Inflammatory macrophage (primary cell): Measurements from ENCODE around the gene NCAPD2.
"Not testable (repeated sequence)": the region's sequence is repeated elsewhere in the genome, so short reads cannot be mapped to it uniquely, and the experiment has no call there.

Experiments used
- DNase-seq, 2 donors: peaks; one replicate each; pipeline ENCODE4 v3.0.0-alpha.2; 2020 to 2022

NCAPD2 gene

GRCh38 chr12:6463216-6463615, 30.7 kb upstream of the NCAPD2 start:
- no peak for DNase-seq

GRCh38 chr12:6463858-6464257, 30.0 kb upstream of the NCAPD2 start:
- no peak for DNase-seq

GRCh38 chr12:6464531-6464930, 29.4 kb upstream of the NCAPD2 start:
- DNase-seq, result no peak

- peak; percentile 63 to 71 for DNase-seq
Observed at GRCh38 chr12:6465467-6466183, 28.3 kb upstream of the NCAPD2 start.

GRCh38 chr12:6466184-6466573, 27.7 kb upstream of the NCAPD2 start:
- no peak for DNase-seq

GRCh38 chr12:6466751-6467150, 27.2 kb upstream of the NCAPD2 start:
- peak in 1 of 2 donors; percentile 56 for DNase-seq

- DNase-seq, result not testable (repeated sequence)
Observed at GRCh38 chr12:6467571-6468282, 26.2 kb upstream of the NCAPD2 start.

GRCh38 chr12:6468283-6468575, 25.7 kb upstream of the NCAPD2 start:
- DNase-seq, result no peak

GRCh38 chr12:6469092-6469491, 24.8 kb upstream of the NCAPD2 start:
- no peak for DNase-seq

- DNase-seq, result no peak
Observed at GRCh38 chr12:6469609-6470374, 24.1 kb upstream of the NCAPD2 start.

- peak; percentile 96 to 97 for DNase-seq
Observed at GRCh38 chr12:6470375-6471163, 23.3 kb upstream of the NCAPD2 start, which contains the start of gene VAMP1. Gene VAMP1, minus strand, starts transcription at chr12:6470677. Its CDS starts 146 bp downstream, at chr12:6470531.

- peak; percentile 42 to 65 for DNase-seq
Observed at GRCh38 chr12:6471989-6472360, 21.9 kb upstream of the NCAPD2 start.

GRCh38 chr12:6472491-6472890, 21.4 kb upstream of the NCAPD2 start:
- no peak for DNase-seq

GRCh38 chr12:6475233-6475975, 18.5 kb upstream of the NCAPD2 start:
- not testable (repeated sequence) for DNase-seq

GRCh38 chr12:6476489-6476888, 17.4 kb upstream of the NCAPD2 start:
- DNase-seq, result peak in 1 of 2 donors; percentile 43

GRCh38 chr12:6477601-6478377, 16.1 kb upstream of the NCAPD2 start:
- DNase-seq, result not testable (repeated sequence)

- no peak for DNase-seq
Observed at GRCh38 chr12:6478416-6478815, 15.5 kb upstream of the NCAPD2 start.

- DNase-seq, result no peak
Observed at GRCh38 chr12:6488240-6488639, 5.7 kb upstream of the NCAPD2 start.

GRCh38 chr12:6489449-6489848, 4.5 kb upstream of the NCAPD2 start:
- no peak for DNase-seq

- DNase-seq, result not testable (repeated sequence)
Observed at GRCh38 chr12:6490673-6491072, 3.2 kb upstream of the NCAPD2 start.

GRCh38 chr12:6492838-6493496, 935 bp upstream of the NCAPD2 start, which contains the start of gene MRPL51:
Gene MRPL51, minus strand, starts transcription at chr12:6493262. Its CDS starts 126 bp downstream, at chr12:6493136.
- peak; percentile 95 to 97 for DNase-seq
